HepG2 (cell line): ENCODE measurements around the gene E2F1. TPM values are rescaled to one million over a fixed set of nuclear protein-coding genes. Genes with fewer than 3 reads are reported as not detected.
A peak's percentile ranks its signal among the peaks of the same experiment; 100 is the strongest.

Experiments used
- ELF3 ChIP-seq: IDR thresholded peaks from 2 replicates; pipeline ENCODE4 v1.6.1; 2016; ENCODE audit warnings: missing genetic modification reagents, missing compliant biosample characterization
- ETV5 ChIP-seq: IDR thresholded peaks from 2 replicates; pipeline ENCODE4 v1.6.1; 2018; ENCODE audit warnings: missing biosample characterization, missing genetic modification reagents, inconsistent platforms, borderline replicate concordance
- FOXC1 ChIP-seq: sonication (generic); formaldehyde crosslinking; IDR thresholded peaks from 2 replicates; pipeline ENCODE4 v1.8.0; 2022; ENCODE audit warnings: mild to moderate bottlenecking, missing genetic modification reagents, borderline replicate concordance
- GLI4 ChIP-seq: sonication (generic); formaldehyde crosslinking; IDR thresholded peaks from 2 replicates; pipeline ENCODE4 v1.5.1; 2020; ENCODE audit warnings: missing genetic modification reagents, mild to moderate bottlenecking, moderate library complexity, borderline replicate concordance
- HNF4A ChIP-seq: sonication (generic); formaldehyde crosslinking; IDR thresholded peaks from 2 replicates; pipeline ENCODE4 v1.4.0; 2020; ENCODE audit warnings: missing genetic modification reagents
- JUNB ChIP-seq: sonication (generic); formaldehyde crosslinking; IDR thresholded peaks from 2 replicates; pipeline ENCODE4 v1.8.0; 2022; ENCODE audit warnings: missing genetic modification reagents, mild to moderate bottlenecking, borderline replicate concordance
- MTA1 ChIP-seq: sonication (generic); formaldehyde crosslinking; IDR thresholded peaks from 2 replicates; pipeline ENCODE4 v1.4.0; 2020; ENCODE audit warnings: missing genetic modification reagents, mild to moderate bottlenecking, borderline replicate concordance
- NFE2 ChIP-seq: sonication (generic); formaldehyde crosslinking; IDR thresholded peaks from 2 replicates; pipeline ENCODE4 v1.4.0; 2020; ENCODE audit warnings: missing genetic modification reagents
- NFYB ChIP-seq: sonication (generic); formaldehyde crosslinking; IDR thresholded peaks from 2 replicates; pipeline ENCODE4 v1.4.0; 2020; ENCODE audit warnings: missing genetic modification reagents
- PHB2 ChIP-seq: fragments of 450-650 bp; IDR thresholded peaks from 2 replicates; pipeline ENCODE4 v1.6.1; 2018; ENCODE audit not compliant: partially characterized antibody
- POGK ChIP-seq: sonication (generic); formaldehyde crosslinking; conservative IDR thresholded peaks from 2 replicates; pipeline ENCODE4 v1.8.0; 2022; ENCODE audit warnings: mild to moderate bottlenecking, moderate library complexity, missing genetic modification reagents
- POGZ ChIP-seq: sonication (generic); formaldehyde crosslinking; IDR thresholded peaks from 2 replicates; pipeline ENCODE4 v1.4.0; 2020; ENCODE audit warnings: mild to moderate bottlenecking, missing genetic modification reagents
- PPARG ChIP-seq: conservative IDR thresholded peaks from 2 replicates; pipeline ENCODE4 v1.6.1; 2016; ENCODE audit warnings: missing biosample characterization, missing genetic modification reagents
- RORA ChIP-seq: sonication (generic); formaldehyde crosslinking; IDR thresholded peaks from 2 replicates; pipeline ENCODE4 v1.5.0; 2020; ENCODE audit warnings: mild to moderate bottlenecking, missing genetic modification reagents, moderate library complexity
- THAP9 ChIP-seq: sonication (generic); formaldehyde crosslinking; IDR thresholded peaks from 2 replicates; pipeline ENCODE4; 2020; ENCODE audit warnings: missing genetic modification reagents, mild to moderate bottlenecking, borderline replicate concordance
- THYN1 ChIP-seq: sonication (generic); formaldehyde crosslinking; IDR thresholded peaks from 2 replicates; pipeline ENCODE4 v1.8.1; 2023; ENCODE audit warnings: low read depth, mild to moderate bottlenecking, moderate library complexity, missing genetic modification reagents, borderline replicate concordance
- YY1 ChIP-seq: IDR thresholded peaks from 2 replicates; pipeline ENCODE4 v1.6.1; 2011; ENCODE audit warnings: low read length, low read depth, moderate library complexity, mild to moderate bottlenecking; ENCODE audit not compliant: insufficient read depth, insufficient replicate concordance
- ZBTB25 ChIP-seq: IDR thresholded peaks from 2 replicates; pipeline ENCODE4 v1.6.1; 2018; ENCODE audit warnings: missing genetic modification reagents
- ZBTB39 ChIP-seq: sonication (generic); formaldehyde crosslinking; IDR thresholded peaks from 2 replicates; pipeline ENCODE4 v1.5.0; 2020; ENCODE audit warnings: missing genetic modification reagents
- ZNF260 ChIP-seq: sonication (generic); formaldehyde crosslinking; IDR thresholded peaks from 2 replicates; pipeline ENCODE4 v1.4.0; 2020; ENCODE audit warnings: missing genetic modification reagents, low read depth, mild to moderate bottlenecking, borderline replicate concordance
- ZNF772 ChIP-seq: sonication (generic); formaldehyde crosslinking; IDR thresholded peaks from 2 replicates; pipeline ENCODE4 v1.5.0; 2020; ENCODE audit warnings: mild to moderate bottlenecking, missing genetic modification reagents
- polyA plus RNA-seq, 8 experiments: library from polyadenylated mRNA; depleted of rRNA in 3 of 8; stranded (reverse) in 7 of 8; unstranded in 1 of 8; fragments of >200 nt; fragmentation: Illumina TruSeq in 4 of 8; extraction: Trizol in 4 of 8; gene quantifications; 2 replicates each; pipeline versions ENCODE4 v1.2.1 to v1.2.3, GENCODE V29; 2011 to 2016; ENCODE audit warnings: low read depth in 4 of 8, missing spikeins in 1 of 8, mixed read lengths in 1 of 8; ENCODE audit not compliant: insufficient read depth in 1 of 8
- total RNA-seq, 5 experiments: library from RNA; depleted of rRNA; stranded (reverse); fragments of >200 nt; fragmentation: Illumina TruSeq; extraction: Trizol; gene quantifications; 2 replicates each; pipeline ENCODE4 v1.2.3, GENCODE V29; 2016; ENCODE audit warnings: low read depth in 1 of 5

E2F1 gene
- total and polyA plus RNA-seq, 2 of the 13 experiments (the other 11 are each of a cell fraction or from before 2014, with no cell fraction given), result 25.5 to 39.4 TPM

GRCh38 chr20:33673410-33674293 is 12.5 kb downstream of the E2F1 start (continued):
- TF ChIP-seq YY1 (no peak), FOXC1 (peak; percentile 56; the same call in 1 of the 2 replicates), NFYB (CRISPR knock-in tag) (0 out of 2 replicates have a peak, but pooled peaks have one; percentile 8), ELF3 (no peak), ZBTB39 (CRISPR knock-in tag) (peak; percentile 83), NFE2 (CRISPR knock-in tag) (peak; percentile 34; the same call in 1 of the 2 replicates), RORA (CRISPR knock-in tag) (no peak), THYN1 (CRISPR knock-in tag) (no peak), ZBTB25 (no peak), GLI4 (CRISPR knock-in tag) (no peak; the same call in 1 of the 2 replicates), MTA1 (no peak; the same call in 1 of the 2 replicates), ZNF772 (0 out of 2 replicates have a peak, but pooled peaks have one; percentile 35), ETV5 (CRISPR knock-in tag) (no peak), PHB2 (no peak), HNF4A (CRISPR knock-in tag) (no peak), JUNB (CRISPR knock-in tag) (no peak), POGK (peak; percentile 52; the same call in 1 of the 2 replicates), POGZ (CRISPR knock-in tag) (no peak), PPARG (CRISPR knock-in tag) (no peak), ZNF260 (no peak), THAP9 (0 out of 2 replicates have a peak, but pooled peaks have one; percentile 20)
